Neural progenitor cell (in vitro differentiated cells): Measurements from ENCODE around the gene TMEM273. TPM values are rescaled to one million over a fixed set of nuclear protein-coding genes. Genes with fewer than 3 reads are reported as not detected.

Source experiments
- DNase-seq: peaks from one replicate; pipeline ENCODE4 v3.0.0-alpha.2; 2016; ENCODE audit warnings: low spot score
- H2AFZ ChIP-seq: fragments of 200-600 bp; sonication (generic); replicated peaks from 2 replicates; pipeline ENCODE4 v1.6.1; 2016; ENCODE audit warnings: antibody characterized with exemption
- H3F3A ChIP-seq: fragments of 200-600 bp; sonication (generic); 2 replicates; pipeline ENCODE4 v1.6.1; 2016; ENCODE audit warnings: antibody characterized with exemption, low read depth
- H3K27ac ChIP-seq: fragments of 200-600 bp; sonication (generic); 2 replicates; pipeline ENCODE4 v1.5.1; 2016; ENCODE audit warnings: mild to moderate bottlenecking
- H3K27me3 ChIP-seq: fragments of 200-600 bp; sonication (generic); 2 replicates; pipeline ENCODE4 v1.6.1; 2016; ENCODE audit warnings: mild to moderate bottlenecking, moderate library complexity
- H3K36me3 ChIP-seq: fragments of 200-600 bp; sonication (generic); 2 replicates; pipeline ENCODE4 v1.5.1; 2016
- H3K4me1 ChIP-seq: fragments of 200-600 bp; sonication (generic); 2 replicates; pipeline ENCODE4 v1.6.1; 2016; ENCODE audit warnings: mixed run types
- H3K4me2 ChIP-seq: fragments of 200-600 bp; sonication (generic); 2 replicates; pipeline ENCODE4 v1.6.1; 2016
- H3K4me3 ChIP-seq: fragments of 200-600 bp; sonication (generic); 2 replicates; pipeline ENCODE4 v1.5.1; 2016
- H3K79me2 ChIP-seq: fragments of 200-600 bp; sonication (generic); 2 replicates; pipeline ENCODE4 v1.6.1; 2016; ENCODE audit warnings: low read depth
- H3K9ac ChIP-seq: fragments of 200-600 bp; sonication (generic); 2 replicates; pipeline ENCODE4 v1.6.1; 2016
- H3K9me3 ChIP-seq: fragments of 200-600 bp; sonication (generic); 2 replicates; pipeline ENCODE4 v1.5.1; 2016; ENCODE audit warnings: low read depth
- H4K20me1 ChIP-seq: fragments of 200-600 bp; sonication (generic); 2 replicates; pipeline ENCODE4 v1.6.1; 2016; ENCODE audit warnings: low read depth
- H3K27ac Mint-ChIP-seq: 3 replicates; pipeline ENCODE4 v1.8.0; 2021; ENCODE audit warnings: mixed read lengths
- H3K27me3 Mint-ChIP-seq: 2 replicates; pipeline ENCODE4 v1.8.0; 2022; ENCODE audit warnings: low read depth, mild to moderate bottlenecking, inconsistent platforms, moderate library complexity, mixed read lengths; ENCODE audit not compliant: insufficient read depth
- H3K36me3 Mint-ChIP-seq: 3 replicates; pipeline ENCODE4 v1.8.0; 2021; ENCODE audit warnings: mixed read lengths
- H3K4me1 Mint-ChIP-seq: 3 replicates; pipeline ENCODE4 v1.8.0; 2021; ENCODE audit warnings: mixed read lengths
- H3K4me3 Mint-ChIP-seq: 3 replicates; pipeline ENCODE4 v1.8.0; 2021; ENCODE audit warnings: mild to moderate bottlenecking, moderate library complexity, mixed read lengths
- H3K9me3 Mint-ChIP-seq: 3 replicates; pipeline ENCODE4 v1.8.0; 2020; ENCODE audit warnings: mixed read lengths
- CTCF ChIP-seq: fragments of 200-600 bp; sonication (generic); IDR thresholded peaks from 2 replicates; pipeline ENCODE4 v1.5.1; 2017; ENCODE audit warnings: antibody characterized with exemption, mild to moderate bottlenecking
- EZH2 ChIP-seq: fragments of 200-600 bp; sonication (generic); IDR thresholded peaks from 2 replicates; pipeline ENCODE4 v1.6.1; 2017; ENCODE audit warnings: antibody characterized with exemption, mild to moderate bottlenecking, moderate library complexity
- EZH2phosphoT487 ChIP-seq: fragments of 200-600 bp; sonication (generic); IDR thresholded peaks from 2 replicates; pipeline ENCODE4 v1.6.1; 2017; ENCODE audit warnings: antibody characterized with exemption
- total RNA-seq: library from RNA; depleted of rRNA; stranded (reverse); fragments of >200 nt; gene quantifications from 2 replicates; pipeline ENCODE4 v1.2.3, GENCODE V29; 2015; ENCODE audit warnings: low replicate concordance

Gene TMEM273
- total RNA-seq, 1 donor from 2014 or later: not detected

GRCh38 chr10:49170632-49171325 lies 17.4 kb downstream of the TMEM273 start:
- Histone ChIP-seq H3K27me3 (no peaks in the 10 kb centered on the region), H3K9me3 (no peaks in the 10 kb centered on the region), H4K20me1 (no peaks in the 10 kb centered on the region), H3K27ac (no peak overlapping the region), H3K4me2 (no peak overlapping the region), H3K9ac (no peak overlapping the region), H2AFZ (no peak overlapping the region), H3F3A (no peaks in the 10 kb centered on the region), H3K4me3 (no peak overlapping the region), H3K79me2 (no peaks in the 10 kb centered on the region), H3K36me3 (no peaks in the 10 kb centered on the region), H3K4me1 (no peaks in the 10 kb centered on the region)
- TF ChIP-seq CTCF: no peak
- no peak for TF ChIP-seq EZH2
- no peak for TF ChIP-seq EZH2phosphoT487
- Mint-ChIP-seq H3K27me3 (peaks cover 9% of the 10 kb centered on the region), H3K9me3 (no peaks in the 10 kb centered on the region), H3K36me3 (no peaks in the 10 kb centered on the region), H3K4me1 (peaks cover 20% of the 10 kb centered on the region), H3K27ac (no peak overlapping the region), H3K4me3 (no peak overlapping the region)
- no peak for DNase-seq

GRCh38 chr10:49169776-49170175 lies 18.4 kb downstream of the TMEM273 start:
- Histone ChIP-seq H3K79me2 (no peaks in the 10 kb centered on the region), H3K4me2 (no peak overlapping the region), H2AFZ (no peak overlapping the region), H3K4me1 (no peaks in the 10 kb centered on the region), H3K36me3 (no peaks in the 10 kb centered on the region), H3K9me3 (no peaks in the 10 kb centered on the region), H3K9ac (no peak overlapping the region), H4K20me1 (no peaks in the 10 kb centered on the region), H3F3A (no peaks in the 10 kb centered on the region), H3K4me3 (no peak overlapping the region), H3K27me3 (no peaks in the 10 kb centered on the region), H3K27ac (no peak overlapping the region)
- TF ChIP-seq EZH2phosphoT487 (no peak), CTCF (no peak), EZH2 (no peak)
- no peak for DNase-seq
- no peak overlapping the region for H3K27ac Mint-ChIP-seq
- H3K9me3 Mint-ChIP-seq: no peaks in the 10 kb centered on the region
- H3K36me3 Mint-ChIP-seq: no peaks in the 10 kb centered on the region
- H3K4me1 Mint-ChIP-seq: peaks cover 16% of the 10 kb centered on the region
- H3K27me3 Mint-ChIP-seq: peaks cover 9% of the 10 kb centered on the region
- H3K4me3 Mint-ChIP-seq: no peak overlapping the region

DNA sequence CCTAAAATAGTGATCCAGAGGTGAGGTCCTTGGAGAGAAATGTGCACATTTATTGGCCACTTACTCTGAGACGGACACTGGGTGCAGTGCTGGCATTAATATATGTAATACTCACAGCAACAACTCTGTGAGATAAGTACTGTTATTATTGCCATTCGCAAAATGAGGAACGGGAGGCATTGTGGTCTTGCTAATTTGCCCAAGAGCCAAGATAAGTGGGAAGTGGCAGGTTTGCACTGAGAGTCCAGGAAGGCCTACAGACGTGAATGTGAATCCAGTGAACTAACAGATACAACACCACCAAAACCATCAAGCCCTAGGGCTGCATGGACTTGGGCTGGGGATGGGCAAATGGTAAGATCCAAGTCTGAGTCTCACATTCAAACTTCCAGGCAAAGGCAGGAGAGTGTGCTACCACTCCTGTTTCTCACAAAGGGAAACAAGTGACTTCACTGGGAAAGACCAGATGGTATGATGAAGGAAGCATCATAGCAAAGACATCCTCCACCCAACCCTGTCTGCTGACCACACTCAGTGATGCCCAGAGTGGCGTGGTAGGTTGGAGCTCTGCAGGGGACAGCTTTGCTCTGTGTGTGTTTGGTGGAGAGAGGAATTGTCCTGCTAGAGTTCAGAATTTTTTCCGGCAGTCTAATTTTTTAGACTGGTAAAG lies 19.2 kb downstream of the TMEM273 start:
- no peak overlapping the region for H3K27ac Mint-ChIP-seq
- no peak for DNase-seq
- no peaks in the 10 kb centered on the region for H3K9me3 ChIP-seq
- H2AFZ ChIP-seq: no peak overlapping the region
- no peak overlapping the region for H3K4me3 ChIP-seq
- no peak for TF ChIP-seq EZH2
- no peak for TF ChIP-seq CTCF
- TF ChIP-seq EZH2phosphoT487: no peak
- H3K4me1 Mint-ChIP-seq: peaks cover 15% of the 10 kb centered on the region
- H3K27me3 ChIP-seq: no peaks in the 10 kb centered on the region
- no peaks in the 10 kb centered on the region for H3K4me1 ChIP-seq
- no peak overlapping the region for H3K4me3 Mint-ChIP-seq
- H3K9ac ChIP-seq: no peak overlapping the region
- H3F3A ChIP-seq: no peaks in the 10 kb centered on the region
- H3K36me3 Mint-ChIP-seq: no peaks in the 10 kb centered on the region
- peaks cover 13% of the 10 kb centered on the region for H3K27me3 Mint-ChIP-seq
- no peak overlapping the region for H3K27ac ChIP-seq
- H4K20me1 ChIP-seq: no peaks in the 10 kb centered on the region
- H3K36me3 ChIP-seq: no peaks in the 10 kb centered on the region
- no peak overlapping the region for H3K4me2 ChIP-seq
- H3K79me2 ChIP-seq: no peaks in the 10 kb centered on the region
- peaks cover 3% of the 10 kb centered on the region for H3K9me3 Mint-ChIP-seq
